ENCODE data around the gene DCST2. TPM values are rescaled to one million over a fixed set of nuclear protein-coding genes. Genes with fewer than 3 reads are reported as not detected.

Gene DCST2
- polyA plus RNA-seq, 1 donor = 0.63 TPM

DNA sequence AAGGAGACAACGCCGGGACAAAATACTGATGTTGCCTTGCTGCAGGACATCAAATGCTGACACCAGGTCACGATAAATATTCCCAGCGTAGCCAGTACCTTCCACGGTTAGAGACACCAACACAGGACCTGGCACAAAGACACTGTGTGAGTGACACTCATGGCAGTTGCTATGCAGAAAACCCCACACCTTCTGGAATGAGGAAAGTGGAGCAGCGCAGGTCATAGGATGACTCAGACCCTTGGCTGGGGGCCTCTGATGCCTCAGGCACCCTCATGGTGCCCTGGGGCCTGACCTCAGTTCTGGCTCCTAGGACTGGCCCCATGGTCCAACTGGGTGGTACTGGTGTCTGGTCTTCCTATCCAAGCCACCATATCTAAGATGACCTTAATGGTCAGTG, 7.0 kb downstream of the DCST2 start:
- no peak for DNase-seq (ENCODE audit: low read depth)

DNA sequence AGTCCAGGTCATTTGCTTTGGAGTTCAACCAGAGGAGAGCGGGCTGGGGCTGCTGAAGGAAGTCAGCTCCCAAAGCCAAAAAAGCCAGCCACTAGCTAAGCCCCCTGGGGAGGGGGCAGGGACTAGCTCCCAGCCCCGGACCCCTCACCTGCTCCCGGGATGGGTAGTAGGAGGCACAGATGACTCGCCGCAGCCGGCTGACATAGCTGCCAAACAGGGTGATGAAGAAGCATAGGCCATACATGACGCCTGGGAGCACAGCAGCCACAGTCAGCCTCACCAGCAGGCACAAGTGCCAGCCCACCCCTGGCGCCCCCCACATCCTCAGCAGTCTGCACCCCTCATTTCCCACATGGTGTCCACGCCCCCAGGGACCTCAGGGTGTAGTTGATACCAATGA, 7.4 kb downstream of the DCST2 start:
- DNase-seq (ENCODE audit: low read depth) = no peak

DNA sequence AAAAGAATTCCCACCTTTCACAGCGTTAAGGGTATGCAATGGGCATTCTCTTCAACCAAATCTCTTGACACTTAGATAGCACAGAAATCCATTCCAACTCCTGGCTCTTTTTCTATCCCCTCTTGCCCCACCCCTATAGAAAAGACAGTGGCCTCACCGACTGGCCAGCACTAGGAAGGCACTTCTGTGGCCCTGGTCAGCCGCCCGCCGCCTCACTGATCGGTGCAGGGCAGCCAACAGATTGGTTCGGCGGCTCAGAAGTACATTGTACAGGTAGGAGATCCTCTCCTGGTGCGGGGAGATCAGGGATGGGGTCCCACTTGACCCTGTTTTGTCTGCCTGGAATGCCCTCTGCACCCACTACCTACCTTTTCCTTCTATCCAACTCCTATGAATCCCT, 9.3 kb downstream of the DCST2 start:
- no peak for DNase-seq (ENCODE audit: low read depth)

DNA sequence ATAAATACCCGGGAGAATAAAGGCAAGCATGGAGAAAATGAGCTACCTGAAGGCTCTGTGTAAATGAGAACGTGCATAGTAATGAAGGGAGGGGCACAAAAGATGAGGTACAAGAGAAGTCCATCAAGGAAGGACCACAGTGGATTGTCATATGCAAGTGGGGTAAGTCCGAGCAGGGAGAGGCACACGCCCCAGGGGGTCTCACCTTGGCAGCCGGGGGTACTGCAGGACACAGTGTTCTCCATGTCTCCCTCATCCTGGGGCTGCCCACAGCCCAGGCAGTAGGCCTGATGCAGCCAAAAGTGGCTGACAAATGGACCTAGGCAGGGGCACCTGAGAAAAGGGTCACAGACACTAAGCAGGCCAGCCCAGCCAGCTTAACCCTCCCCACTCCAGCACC, 10.0 kb downstream of the DCST2 start:
- no peak for DNase-seq (ENCODE audit: low read depth)

DNA sequence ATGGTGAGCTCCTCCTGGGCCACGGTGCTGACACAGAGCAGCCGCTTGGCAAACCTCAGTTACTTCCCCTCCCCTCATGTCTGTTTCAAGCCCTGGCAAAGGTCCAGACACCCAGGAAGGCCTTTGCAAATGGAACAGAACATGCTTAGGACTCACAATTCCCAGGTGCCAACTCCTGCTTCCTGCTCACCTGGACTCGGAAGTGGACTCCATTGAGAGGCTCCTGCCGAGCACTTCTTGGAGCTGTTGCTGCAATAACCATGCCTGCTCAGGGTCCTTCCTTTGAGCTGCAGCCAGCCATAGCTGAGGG, 10.7 kb downstream of the DCST2 start:
- DNase-seq (ENCODE audit: low read depth) = no peak

DNA sequence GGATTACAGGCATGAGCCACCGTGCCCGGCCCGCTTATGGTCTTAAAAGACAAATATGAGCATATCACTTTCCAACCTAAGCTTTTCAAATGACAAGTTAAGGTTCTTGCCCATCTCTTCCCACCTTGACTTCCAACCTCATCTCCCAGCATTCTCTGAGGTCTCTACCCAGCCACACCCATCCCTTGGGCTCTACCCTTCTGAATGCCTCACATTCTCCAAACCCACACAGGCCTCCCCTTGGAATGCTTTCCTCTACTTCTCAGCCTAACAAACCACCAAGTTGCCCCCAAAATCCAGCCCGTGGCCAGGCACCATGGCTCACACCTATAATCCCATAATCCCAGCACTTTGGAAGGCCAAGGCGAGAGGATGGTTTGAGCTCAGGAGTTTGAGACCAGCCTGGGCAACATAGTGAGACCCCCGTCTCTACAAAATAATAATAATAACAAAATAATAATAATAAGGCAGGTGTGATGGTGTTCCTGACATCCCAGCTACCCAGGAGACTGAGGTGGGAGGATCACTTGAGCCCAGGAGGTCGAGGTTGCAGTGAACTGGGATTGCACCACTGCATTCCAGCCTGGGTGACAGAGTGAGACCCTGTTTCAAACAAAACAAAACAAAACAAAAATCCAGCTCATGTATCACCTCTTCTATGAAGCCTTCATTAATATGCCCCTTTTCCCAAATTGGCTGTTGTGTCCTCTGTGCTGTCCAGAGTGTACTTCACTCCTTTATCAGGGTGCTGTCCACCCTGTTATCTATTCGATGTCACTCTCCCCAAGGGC, 11.2 kb downstream of the DCST2 start:
- no peak for DNase-seq (ENCODE audit: low read depth)

DNA sequence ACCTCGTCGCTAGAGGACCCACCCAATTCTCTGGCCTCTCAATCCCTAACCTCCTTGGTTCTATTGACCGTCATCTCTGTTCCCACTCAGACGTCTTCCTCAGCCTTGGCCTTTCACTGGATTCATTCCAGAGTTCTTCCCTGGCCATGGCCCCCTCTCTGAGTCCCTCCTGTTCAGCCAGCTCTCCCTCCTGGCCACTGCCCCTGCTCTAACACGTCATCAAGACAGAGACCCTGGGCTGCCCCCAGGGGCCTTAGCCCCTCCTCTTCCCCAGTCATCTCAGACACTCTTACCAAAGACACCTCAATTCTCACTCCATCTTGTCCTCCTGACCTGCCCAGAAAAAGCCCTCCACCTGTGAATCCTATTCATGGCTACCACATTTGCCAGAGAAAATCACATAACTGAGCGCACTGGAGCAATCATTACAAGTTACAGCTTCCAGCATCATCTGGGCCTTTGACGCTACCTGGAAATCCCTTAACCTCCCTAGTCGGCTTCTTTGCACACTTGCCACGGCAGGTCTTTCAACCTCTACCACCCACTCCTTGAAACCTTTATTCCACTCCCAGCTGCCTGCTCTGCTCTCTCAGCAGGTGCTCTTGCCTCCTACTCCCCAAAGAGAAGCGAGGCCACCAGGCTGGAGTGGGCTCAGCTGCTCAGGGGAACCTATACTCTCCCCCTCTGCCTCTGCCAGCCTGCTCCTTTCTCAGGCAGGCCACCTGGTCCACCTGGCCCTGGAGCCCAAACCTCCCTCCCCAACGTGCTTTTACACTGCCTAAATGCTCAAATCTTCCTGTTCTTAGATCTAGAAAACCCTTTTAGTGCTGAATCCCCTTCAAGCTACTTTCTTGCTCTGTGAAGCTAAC, 14.0 kb downstream of the DCST2 start:
- no peak for DNase-seq (ENCODE audit: low read depth)

DNA sequence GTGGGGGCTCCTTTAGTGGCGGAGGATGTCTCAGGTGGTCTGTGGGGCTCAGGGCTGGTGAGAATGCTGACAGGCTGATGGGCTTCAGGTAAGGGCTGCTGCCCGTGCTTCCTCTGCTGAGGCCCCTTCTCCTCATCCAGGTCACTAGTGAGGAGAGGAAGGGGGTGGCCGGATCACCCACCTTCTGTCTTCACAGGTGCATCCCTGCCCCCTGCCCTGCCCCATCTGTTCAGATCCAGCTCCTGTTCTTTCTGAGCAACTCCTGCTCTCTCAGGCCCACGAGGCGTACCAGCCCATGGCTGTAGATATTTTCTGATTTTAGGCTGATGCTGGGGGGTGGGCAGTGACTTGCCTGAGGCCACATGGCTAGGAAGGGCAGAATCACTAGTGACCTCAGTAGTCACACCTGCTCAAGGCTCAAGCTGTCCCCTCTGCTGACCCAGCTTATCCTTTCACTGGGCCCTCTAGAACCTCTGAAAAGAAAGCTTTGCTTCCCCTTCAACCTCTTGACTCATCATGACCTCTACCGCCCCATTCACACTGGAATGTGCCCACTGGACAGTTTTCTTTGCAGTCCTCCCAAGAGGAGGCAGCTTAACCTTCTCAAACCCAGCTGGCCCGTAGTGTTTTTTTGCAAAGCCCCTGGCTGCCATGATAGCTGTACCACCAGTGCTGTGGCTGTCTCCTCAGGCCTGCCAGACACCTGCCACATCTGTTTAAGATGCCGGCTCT, 14.8 kb downstream of the DCST2 start:
- DNase-seq (ENCODE audit: low read depth) = no peak

DNA sequence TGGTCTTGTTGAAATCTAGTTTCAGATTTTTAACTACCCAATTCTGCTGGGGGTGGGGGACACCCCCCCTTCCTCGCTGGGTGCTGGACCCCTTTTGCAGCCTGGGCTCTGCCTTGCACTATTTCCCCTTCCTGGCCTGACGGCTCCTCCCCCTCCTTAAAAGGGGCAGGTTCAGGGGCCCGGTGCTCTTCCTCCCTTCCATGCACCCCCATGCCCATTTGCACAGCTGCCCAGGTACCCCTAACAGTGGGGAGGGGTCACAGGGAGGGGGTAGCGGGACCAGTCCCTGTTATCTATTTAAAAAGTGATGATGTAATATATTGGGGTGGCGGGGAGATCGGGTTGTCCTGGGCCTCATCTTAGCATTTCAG, 15.7 kb downstream of the DCST2 start:
- DNase-seq (ENCODE audit: low read depth) = no peak

DNA sequence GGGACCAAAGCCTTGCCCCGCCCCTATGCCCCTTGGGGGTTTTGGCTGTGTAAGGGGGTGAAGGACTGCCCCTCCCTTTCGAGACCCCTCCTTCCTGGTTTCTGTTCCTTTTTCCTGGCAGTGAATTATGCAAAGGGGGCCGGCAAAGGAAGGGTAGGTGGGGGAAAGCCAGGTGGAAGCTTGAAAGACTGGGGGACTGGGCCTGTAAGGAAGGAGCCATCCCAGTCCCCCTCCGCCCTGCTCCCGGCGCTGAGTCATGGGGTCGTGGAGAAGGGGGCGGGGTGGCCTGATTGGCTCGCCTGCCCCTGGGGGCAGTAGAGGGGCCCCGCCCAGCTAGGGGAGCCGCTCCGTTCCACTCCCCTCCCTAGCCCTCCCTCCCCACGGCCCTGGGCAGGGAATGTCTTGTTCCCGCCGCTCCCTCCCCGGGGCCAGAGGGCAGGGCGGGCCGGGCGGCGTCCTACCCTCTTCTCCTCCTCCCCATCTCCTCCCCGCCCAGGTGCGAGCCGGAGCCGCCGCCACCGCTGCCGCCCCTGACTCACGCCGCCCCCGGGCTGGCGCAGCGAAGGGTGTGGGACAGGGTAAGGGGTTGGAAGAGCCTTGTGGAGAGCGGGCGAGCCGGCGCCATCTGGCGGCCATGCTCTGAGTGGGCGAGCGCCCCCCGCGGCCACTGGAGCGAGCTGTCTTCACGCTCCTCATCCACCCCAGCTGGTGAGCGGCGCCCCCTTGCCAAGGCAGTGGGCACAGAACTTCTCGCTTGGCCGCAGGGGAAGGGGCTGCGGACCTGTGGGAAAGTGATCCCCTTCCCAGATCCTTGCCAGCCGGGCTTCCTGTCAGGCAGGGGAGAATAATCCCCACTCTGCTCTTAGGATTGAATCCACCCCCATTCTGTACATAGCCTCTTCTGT, 16.3 kb downstream of the DCST2 start:
- DNase-seq (ENCODE audit: low read depth) = no peak

DNA sequence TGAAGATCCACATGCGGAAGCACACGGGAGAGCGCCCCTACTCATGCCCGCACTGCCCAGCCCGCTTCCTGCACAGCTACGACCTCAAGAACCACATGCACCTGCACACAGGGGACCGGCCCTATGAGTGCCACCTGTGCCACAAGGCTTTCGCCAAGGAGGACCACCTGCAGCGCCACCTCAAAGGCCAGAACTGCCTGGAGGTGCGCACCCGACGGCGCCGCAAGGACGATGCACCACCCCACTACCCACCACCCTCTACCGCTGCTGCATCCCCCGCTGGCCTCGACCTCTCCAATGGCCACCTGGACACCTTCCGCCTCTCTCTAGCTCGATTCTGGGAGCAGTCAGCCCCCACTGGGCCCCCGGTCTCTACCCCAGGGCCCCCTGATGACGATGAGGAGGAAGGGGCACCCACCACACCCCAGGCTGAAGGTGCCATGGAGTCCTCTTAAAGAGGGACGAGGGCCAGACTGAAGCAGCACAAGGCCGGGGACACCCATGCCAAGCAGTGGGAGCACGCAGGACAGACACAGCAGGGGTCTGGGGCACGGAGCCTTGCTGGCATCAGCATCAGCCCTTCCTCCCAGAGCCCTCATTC, 17.2 kb downstream of the DCST2 start:
- DNase-seq (ENCODE audit: low read depth) = no peak

DNA sequence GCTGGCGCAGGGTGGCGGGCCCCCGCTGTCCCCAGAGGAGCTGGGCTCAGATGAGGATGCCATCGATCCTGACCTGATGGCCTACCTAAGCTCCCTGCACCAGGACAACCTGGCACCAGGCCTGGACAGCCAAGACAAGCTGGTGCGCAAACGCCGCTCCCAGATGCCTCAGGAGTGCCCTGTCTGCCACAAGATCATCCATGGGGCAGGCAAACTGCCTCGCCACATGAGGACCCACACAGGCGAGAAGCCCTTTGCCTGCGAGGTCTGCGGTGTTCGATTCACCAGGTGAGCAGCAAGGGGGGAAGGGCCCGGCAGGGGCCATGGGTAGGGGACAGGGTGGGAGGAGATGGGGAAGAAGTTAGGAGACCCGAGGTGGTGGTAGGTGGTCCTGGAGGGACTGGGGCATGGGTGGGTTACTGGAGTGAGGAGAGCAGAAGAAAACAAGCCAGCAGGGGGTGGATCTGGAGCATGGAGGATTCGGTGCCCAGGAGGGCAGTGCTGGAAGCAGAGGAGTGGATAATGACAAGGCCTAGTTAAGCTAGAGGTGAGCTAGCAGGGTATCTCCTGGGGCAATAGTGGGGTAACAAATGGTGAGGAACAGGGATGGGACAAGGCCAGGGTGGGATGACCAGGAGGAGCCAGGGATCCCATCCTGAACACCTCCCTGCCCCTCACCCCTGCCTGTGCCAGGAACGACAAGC, 17.9 kb downstream of the DCST2 start:
- DNase-seq (ENCODE audit: low read depth) = no peak

DNA sequence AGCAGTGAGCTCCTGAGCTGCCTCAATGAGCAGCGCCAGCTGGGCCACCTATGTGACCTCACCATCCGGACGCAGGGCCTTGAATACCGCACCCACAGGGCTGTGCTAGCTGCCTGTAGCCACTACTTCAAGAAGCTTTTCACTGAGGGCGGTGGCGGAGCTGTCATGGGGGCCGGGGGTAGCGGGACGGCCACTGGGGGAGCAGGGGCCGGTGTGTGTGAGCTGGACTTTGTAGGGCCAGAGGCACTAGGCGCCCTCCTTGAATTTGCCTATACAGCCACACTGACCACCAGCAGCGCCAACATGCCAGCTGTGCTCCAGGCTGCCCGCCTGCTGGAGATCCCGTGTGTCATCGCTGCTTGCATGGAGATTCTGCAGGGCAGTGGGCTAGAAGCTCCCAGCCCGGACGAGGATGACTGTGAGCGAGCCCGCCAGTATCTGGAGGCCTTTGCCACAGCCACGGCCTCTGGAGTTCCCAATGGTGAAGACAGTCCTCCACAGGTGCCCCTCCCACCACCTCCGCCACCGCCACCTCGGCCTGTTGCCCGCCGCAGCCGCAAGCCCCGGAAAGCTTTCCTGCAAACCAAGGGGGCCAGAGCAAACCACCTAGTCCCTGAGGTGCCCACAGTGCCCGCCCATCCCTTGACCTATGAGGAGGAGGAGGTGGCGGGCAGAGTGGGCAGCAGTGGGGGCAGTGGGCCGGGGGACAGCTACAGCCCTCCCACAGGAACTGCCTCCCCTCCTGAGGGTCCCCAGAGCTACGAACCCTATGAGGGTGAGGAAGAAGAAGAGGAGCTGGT, 18.7 kb downstream of the DCST2 start:
- DNase-seq (ENCODE audit: low read depth) = no peak

DNA sequence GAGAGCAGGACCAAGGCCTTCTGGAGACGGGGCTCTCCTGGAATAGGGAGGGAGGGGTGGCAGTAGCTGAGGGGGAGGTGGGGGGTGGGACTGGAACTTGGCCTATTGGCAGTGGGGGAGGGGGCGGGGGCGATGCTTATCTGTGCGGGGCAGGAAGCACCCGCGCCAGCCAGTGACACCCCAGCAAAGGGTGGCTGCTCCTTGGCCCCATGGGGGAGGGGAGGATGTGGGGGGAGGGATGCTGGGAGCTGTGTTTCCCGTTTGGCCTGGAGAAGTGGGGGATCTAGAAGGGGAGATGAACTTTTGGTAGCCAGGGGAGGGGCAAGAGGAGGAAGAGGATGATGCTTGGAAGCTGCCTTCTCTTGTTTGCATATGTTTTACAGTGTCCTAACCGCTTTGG, 19.9 kb downstream of the DCST2 start:
- DNase-seq (ENCODE audit: low read depth) = no peak

DNA sequence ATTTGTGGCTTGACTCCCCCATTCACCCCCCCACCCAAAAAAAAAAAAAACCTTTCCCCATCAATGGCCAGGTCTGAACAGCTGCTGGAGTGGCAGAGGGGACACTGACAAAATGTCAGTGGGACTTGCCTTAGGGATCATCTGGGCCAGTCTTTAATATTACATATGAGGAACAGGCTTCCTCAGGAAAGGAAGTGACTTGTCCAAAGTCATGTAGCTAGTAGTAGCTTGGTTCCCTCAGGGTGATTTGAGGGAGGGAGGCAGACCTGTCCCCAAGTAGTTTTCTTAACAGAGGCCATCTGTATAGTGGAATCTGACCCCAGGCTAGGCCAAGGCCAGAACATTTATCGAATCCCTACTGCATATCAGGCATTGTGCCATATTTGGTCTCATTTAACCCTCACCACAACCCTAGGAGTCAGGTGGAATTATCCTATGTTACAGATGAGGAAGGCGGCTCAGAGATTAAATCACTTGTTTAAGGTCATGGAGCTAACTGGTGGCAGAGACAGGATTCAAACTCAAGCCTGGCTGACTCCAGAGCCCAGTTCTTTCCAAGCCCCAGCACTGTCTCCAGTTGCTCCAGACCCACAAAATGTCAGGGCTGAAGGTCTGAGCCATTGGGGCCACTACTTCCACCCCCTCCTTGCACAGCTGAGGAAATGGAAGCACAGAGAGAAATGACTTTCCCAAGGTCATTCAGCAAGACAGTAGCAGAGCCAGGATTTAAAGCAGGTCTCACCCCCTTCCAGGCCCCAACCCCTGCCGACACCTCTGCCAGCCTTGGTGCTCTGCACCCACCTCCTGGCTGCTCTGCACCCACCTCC, 20.6 kb downstream of the DCST2 start:
- DNase-seq (ENCODE audit: low read depth) = no peak

DNA sequence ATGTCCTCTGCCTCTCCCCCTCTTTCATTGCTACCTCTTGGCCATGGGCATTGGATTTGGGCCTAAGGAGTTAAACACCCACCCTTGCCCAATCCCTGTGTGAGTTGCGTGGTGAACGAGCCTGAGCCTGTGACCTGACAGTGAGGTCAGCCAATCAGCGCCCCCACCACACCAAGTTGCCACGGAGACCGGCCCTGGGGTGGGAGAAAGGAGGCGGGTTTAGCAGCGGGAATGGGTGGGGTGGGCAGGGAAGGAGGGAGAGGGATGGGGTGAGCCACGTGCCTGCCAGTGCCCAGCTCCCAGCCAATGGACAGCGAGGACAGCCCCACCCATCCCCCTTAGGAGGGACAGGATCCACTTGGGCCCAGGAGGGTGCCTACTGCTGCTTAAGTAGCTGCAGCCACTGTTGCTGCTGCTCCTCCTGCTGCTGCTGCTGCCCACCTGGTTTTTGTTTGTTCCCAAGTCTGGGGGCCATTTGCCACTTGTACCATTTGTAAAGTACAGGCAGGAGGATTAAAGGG, 21.5 kb downstream of the DCST2 start:
- DNase-seq (ENCODE audit: low read depth) = no peak

DNA sequence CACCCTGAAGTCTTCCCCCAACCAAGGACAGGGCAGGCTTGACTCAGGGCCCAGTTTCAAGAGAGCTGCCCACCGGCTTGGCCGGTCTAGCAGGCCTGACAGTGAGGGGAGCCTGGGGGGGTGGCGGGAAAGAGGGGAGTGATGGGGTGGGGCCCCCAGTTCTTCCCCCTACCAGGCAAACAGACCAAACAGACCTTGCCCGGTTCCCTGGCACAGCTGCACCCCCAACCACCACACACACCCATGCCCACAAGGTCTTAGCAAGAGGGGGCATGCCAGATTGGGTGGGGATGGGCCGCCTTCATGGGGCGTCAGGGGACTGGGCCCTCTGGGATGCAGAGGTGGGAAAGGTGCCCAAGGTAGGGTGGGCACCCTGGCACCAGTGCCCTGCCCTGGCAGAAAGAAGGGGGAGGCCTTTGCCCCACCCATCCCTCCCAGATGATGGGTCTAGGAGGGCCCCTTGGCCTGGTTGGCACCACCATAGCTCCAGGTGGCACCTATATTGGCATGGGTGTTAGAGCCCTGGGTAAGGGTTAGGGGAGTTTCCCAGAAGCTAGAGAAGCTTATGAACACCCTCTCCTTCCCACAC, 22.1 kb downstream of the DCST2 start:
- DNase-seq (ENCODE audit: low read depth) = no peak

DNA sequence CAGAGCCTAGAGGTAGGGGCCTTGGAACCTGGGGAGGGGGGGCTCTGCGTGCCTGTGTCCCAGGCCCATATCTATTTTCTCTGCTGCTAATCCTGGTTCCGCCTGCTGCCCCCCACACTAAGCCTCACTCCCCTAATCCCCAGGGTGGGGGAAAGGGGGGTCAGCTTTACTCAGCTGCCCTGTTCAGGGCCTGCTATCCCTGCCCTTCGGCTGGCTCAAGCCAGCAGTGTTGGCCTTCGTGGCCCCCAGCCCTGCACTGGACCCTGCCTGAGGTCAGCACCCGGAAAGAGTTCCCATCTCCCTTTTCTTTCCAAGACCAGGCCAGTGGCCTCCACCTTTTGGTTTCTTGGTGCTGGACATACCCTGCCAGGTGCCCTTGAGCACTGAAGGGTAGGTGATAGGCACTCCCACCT, 22.6 kb downstream of the DCST2 start:
- DNase-seq (ENCODE audit: low read depth) = no peak

Data from forelimb muscle (tissue), 1 donor.